WTC11 (cell line): ENCODE data around the gene USP20. TPM values are rescaled to one million over a fixed set of nuclear protein-coding genes. Genes with fewer than 3 reads are reported as not detected.

Experiments
- ATAC-seq: fragments of 200-7000 bp; cut with Tn5 transposase; 2 replicates; pipeline ENCODE4 v1.10.0; 2021; ENCODE audit warnings: mild to moderate bottlenecking, moderate library complexity
- CTCF ChIA-PET: fragments of 300-600 bp; sonication (Branson Sonifier 250); formaldehyde crosslinking; loops from one replicate; lab custom pipeline; 2021; ENCODE audit warnings: antibody characterized with exemption; lab: Charles Lee
- POLR2A ChIA-PET: fragments of 350-600 bp; sonication (Branson Sonifier 250); formaldehyde crosslinking; loops from one replicate; lab custom pipeline; 2021; ENCODE audit warnings: antibody characterized with exemption; lab: Charles Lee
- DNase-seq: peaks from one replicate; pipeline ENCODE4 v3.0.0; 2021; ENCODE audit warnings: low spot score
- H3K27ac Mint-ChIP-seq: 2 replicates; pipeline ENCODE4 v1.8.0; 2021; ENCODE audit warnings: mixed read lengths
- H3K27me3 Mint-ChIP-seq: 2 replicates; pipeline ENCODE4 v1.8.0; 2021; ENCODE audit warnings: low read depth, mild to moderate bottlenecking, moderate library complexity, mixed read lengths
- H3K36me3 Mint-ChIP-seq: 2 replicates; pipeline ENCODE4 v1.8.0; 2021; ENCODE audit warnings: mixed read lengths
- H3K4me1 Mint-ChIP-seq: 2 replicates; pipeline ENCODE4 v1.8.0; 2022; ENCODE audit warnings: mixed read lengths
- H3K4me3 Mint-ChIP-seq: 2 replicates; pipeline ENCODE4 v1.8.0; 2021; ENCODE audit warnings: mild to moderate bottlenecking, moderate library complexity, mixed read lengths
- H3K9me3 Mint-ChIP-seq: 2 replicates; pipeline ENCODE4 v1.8.0; 2021; ENCODE audit warnings: mixed read lengths
- AFF4 ChIP-seq: sonication (generic); formaldehyde crosslinking; IDR thresholded peaks from 2 replicates; pipeline ENCODE4 v1.8.1; 2023; ENCODE audit warnings: mild to moderate bottlenecking, missing genetic modification reagents, borderline replicate concordance
- ELF4 ChIP-seq: sonication (generic); formaldehyde crosslinking; IDR thresholded peaks from 2 replicates; pipeline ENCODE4 v1.8.1; 2022; ENCODE audit warnings: low read depth, mild to moderate bottlenecking, moderate library complexity, missing genetic modification reagents
- ERG ChIP-seq: fragments of 250-450 bp; sonication (Bioruptor Pico); IDR thresholded peaks from 2 replicates; pipeline ENCODE4 v1.8.0; 2021; ENCODE audit warnings: mild to moderate bottlenecking
- FOXJ3 ChIP-seq: sonication (generic); formaldehyde crosslinking; IDR thresholded peaks from 2 replicates; pipeline ENCODE4 v1.9.0; 2021; ENCODE audit warnings: missing genetic modification reagents, mild to moderate bottlenecking, borderline replicate concordance
- FOXP1 ChIP-seq: sonication (generic); formaldehyde crosslinking; IDR thresholded peaks from 2 replicates; pipeline ENCODE4 v1.8.0; 2022; ENCODE audit warnings: missing genetic modification reagents, mild to moderate bottlenecking, moderate library complexity, borderline replicate concordance
- GABPB1 ChIP-seq: sonication (generic); formaldehyde crosslinking; IDR thresholded peaks from 2 replicates; pipeline ENCODE4 v1.8.1; 2023; ENCODE audit warnings: mild to moderate bottlenecking, missing genetic modification reagents
- GTF2I ChIP-seq: fragments of 250-450 bp; sonication (Bioruptor Pico); conservative IDR thresholded peaks from 2 replicates; pipeline ENCODE4 v1.4.0; 2021; ENCODE audit warnings: mild to moderate bottlenecking
- MXD4 ChIP-seq: fragments of 250-450 bp; sonication (Bioruptor Pico); IDR thresholded peaks from 2 replicates; pipeline ENCODE4 v1.8.0; 2021; ENCODE audit warnings: mild to moderate bottlenecking, moderate library complexity, borderline replicate concordance
- NR2C2 ChIP-seq: sonication (generic); formaldehyde crosslinking; IDR thresholded peaks from 2 replicates; pipeline ENCODE4 v1.8.0; 2022; ENCODE audit warnings: mild to moderate bottlenecking, missing genetic modification reagents
- SMAD3 ChIP-seq: sonication (generic); formaldehyde crosslinking; IDR thresholded peaks from 2 replicates; pipeline ENCODE4 v1.8.0; 2022; ENCODE audit warnings: missing genetic modification reagents, mild to moderate bottlenecking, borderline replicate concordance
- SMAD4 ChIP-seq: sonication (generic); formaldehyde crosslinking; IDR thresholded peaks from 2 replicates; pipeline ENCODE4 v1.8.0; 2022; ENCODE audit warnings: mild to moderate bottlenecking, missing genetic modification reagents
- ZNF423 ChIP-seq: fragments of 250-450 bp; sonication (Bioruptor Pico); IDR thresholded peaks from 2 replicates; pipeline ENCODE4 v2.1.2; 2022; ENCODE audit warnings: mild to moderate bottlenecking, moderate library complexity
- total RNA-seq: library from RNA; stranded (reverse); gene quantifications from 3 replicates; pipeline ENCODE4 v1.2.3, GENCODE V29; 2021
- TF ChIP-seq, protein P1 (sequence below): sonication (generic); formaldehyde crosslinking; IDR thresholded peaks from 2 replicates; pipeline ENCODE4 v1.8.0; 2023; ENCODE audit warnings: mild to moderate bottlenecking, missing genetic modification reagents
- TF ChIP-seq, protein P2 (sequence below): sonication (generic); formaldehyde crosslinking; IDR thresholded peaks from 2 replicates; pipeline ENCODE4 v1.8.0; 2022; ENCODE audit warnings: mild to moderate bottlenecking, missing genetic modification reagents

USP20 gene
- total RNA-seq, 1 experiment from 2014 or later, result 29.3 TPM

DNA sequence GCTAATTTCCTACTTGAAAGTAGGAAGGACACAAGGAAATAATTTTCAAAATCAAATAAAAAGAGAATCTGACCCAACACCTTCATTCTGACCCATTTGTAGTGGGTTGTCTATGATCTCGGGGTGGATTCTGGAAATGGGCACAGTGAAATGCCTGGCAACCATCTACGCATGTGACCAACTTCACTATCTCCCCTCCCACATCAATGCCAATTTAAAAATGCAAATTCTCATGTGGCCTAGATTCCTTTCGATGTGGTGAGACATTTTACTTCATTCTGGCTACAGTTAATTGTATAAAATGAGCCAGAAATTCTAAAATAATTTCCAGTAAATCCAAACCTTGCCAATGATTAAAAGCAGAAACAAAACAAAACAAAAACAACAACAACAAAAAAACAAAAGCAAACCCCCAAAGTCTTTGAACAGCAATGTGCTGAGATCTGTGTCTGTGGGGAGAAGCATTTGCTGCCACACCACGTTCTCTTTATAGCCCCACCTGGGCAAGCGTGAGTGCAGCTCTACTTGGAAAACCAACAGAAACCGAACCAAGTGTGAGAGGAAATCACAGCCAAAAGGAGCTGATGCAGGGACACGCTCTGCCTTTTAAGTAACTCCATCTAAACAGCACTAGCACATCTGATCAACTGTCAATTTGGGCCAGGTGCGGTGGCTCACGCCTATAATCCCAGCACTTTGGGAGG lies 59.0 kb downstream of the USP20 start:
- POLR2A ChIA-PET, result no interaction called here
- ATAC-seq, result no peak
- CTCF ChIA-PET, result no interaction called here
- Mint-ChIP-seq H3K9me3 (no peaks in the 10 kb centered on the region), H3K36me3 (peaks cover 31% of the 10 kb centered on the region), H3K27me3 (no peaks in the 10 kb centered on the region), H3K27ac (peak overlapping the region; percentile 73; the same call in 1 of the 2 replicates), H3K4me1 (peaks cover 21% of the 10 kb centered on the region), H3K4me3 (no peak overlapping the region)
- no peak for DNase-seq
- no peak for TF ChIP-seq SMAD3 (CRISPR knock-in tag)
- no peak for TF ChIP-seq SMAD4 (CRISPR knock-in tag)
- no peak for TF ChIP-seq AFF4 (CRISPR knock-in tag)
- TF ChIP-seq FOXJ3 (CRISPR knock-in tag), result no peak
- no peak for TF ChIP-seq FOXP1
- TF ChIP-seq ZNF423, result no peak
- no peak for TF ChIP-seq ERG
- TF ChIP-seq GTF2I, result no peak
- no peak for TF ChIP-seq MXD4 (CRISPR knock-in tag)

GRCh38 chr9:129895376-129896268 lies 60.4 kb downstream of the USP20 start:
- ATAC-seq (no peak), DNase-seq (no peak)
- TF ChIP-seq ELF4 (CRISPR knock-in tag), result no peak
- no peak for TF ChIP-seq GABPB1 (CRISPR knock-in tag)
- TF ChIP-seq NR2C2 (CRISPR knock-in tag), result no peak
- TF ChIP-seq, protein P1, sequence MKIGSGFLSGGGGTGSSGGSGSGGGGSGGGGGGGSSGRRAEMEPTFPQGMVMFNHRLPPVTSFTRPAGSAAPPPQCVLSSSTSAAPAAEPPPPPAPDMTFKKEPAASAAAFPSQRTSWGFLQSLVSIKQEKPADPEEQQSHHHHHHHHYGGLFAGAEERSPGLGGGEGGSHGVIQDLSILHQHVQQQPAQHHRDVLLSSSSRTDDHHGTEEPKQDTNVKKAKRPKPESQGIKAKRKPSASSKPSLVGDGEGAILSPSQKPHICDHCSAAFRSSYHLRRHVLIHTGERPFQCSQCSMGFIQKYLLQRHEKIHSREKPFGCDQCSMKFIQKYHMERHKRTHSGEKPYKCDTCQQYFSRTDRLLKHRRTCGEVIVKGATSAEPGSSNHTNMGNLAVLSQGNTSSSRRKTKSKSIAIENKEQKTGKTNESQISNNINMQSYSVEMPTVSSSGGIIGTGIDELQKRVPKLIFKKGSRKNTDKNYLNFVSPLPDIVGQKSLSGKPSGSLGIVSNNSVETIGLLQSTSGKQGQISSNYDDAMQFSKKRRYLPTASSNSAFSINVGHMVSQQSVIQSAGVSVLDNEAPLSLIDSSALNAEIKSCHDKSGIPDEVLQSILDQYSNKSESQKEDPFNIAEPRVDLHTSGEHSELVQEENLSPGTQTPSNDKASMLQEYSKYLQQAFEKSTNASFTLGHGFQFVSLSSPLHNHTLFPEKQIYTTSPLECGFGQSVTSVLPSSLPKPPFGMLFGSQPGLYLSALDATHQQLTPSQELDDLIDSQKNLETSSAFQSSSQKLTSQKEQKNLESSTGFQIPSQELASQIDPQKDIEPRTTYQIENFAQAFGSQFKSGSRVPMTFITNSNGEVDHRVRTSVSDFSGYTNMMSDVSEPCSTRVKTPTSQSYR, result no peak
- TF ChIP-seq, protein P2, sequence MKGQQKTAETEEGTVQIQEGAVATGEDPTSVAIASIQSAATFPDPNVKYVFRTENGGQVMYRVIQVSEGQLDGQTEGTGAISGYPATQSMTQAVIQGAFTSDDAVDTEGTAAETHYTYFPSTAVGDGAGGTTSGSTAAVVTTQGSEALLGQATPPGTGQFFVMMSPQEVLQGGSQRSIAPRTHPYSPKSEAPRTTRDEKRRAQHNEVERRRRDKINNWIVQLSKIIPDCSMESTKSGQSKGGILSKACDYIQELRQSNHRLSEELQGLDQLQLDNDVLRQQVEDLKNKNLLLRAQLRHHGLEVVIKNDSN (CRISPR knock-in tag), result no peak
- CTCF ChIA-PET, result no interaction called here
- Mint-ChIP-seq H3K27me3 (no peaks in the 10 kb centered on the region), H3K4me1 (peaks cover 13% of the 10 kb centered on the region), H3K27ac (no peak overlapping the region), H3K36me3 (peaks cover 40% of the 10 kb centered on the region), H3K9me3 (no peaks in the 10 kb centered on the region), H3K4me3 (no peak overlapping the region)
- POLR2A ChIA-PET, result no interaction called here
